Right cardiac atrium (tissue), 5 donors: ENCODE measurements around the gene TOP3A. TPM values are rescaled to one million over a fixed set of nuclear protein-coding genes. Genes with fewer than 3 reads are reported as not detected.

Experiments
- ATAC-seq, 2 donors: fragments of 200-7000 bp; cut with Tn5 transposase; one replicate each; pipeline versions ENCODE4 v1.8.0 to v1.9.1; 2020; ENCODE audit warnings: moderate library complexity in 2 of 2, mild to moderate bottlenecking in 1 of 2
- DNase-seq, 3 donors: peaks; one replicate each; pipeline ENCODE4 v3.0.0-alpha.2; 2020
- H3K27ac ChIP-seq: one replicate; pipeline ENCODE4 v1.5.1; 2013; ENCODE audit warnings: mild to moderate bottlenecking, low read length, control low read depth, moderate library complexity
- H3K27me3 ChIP-seq: one replicate; pipeline ENCODE4 v1.6.1; 2013; ENCODE audit not compliant: control insufficient read depth, insufficient read depth
- H3K4me1 ChIP-seq: one replicate; pipeline ENCODE4 v1.6.1; 2013; ENCODE audit warnings: low read length; ENCODE audit not compliant: control insufficient read depth, insufficient read depth
- H3K4me3 ChIP-seq: one replicate; pipeline ENCODE4 v1.5.1; 2013; ENCODE audit warnings: low read length, control low read depth
- H3K9me3 ChIP-seq: one replicate; pipeline ENCODE4 v1.6.1; 2013; ENCODE audit warnings: low read length; ENCODE audit not compliant: control insufficient read depth
- WGBS: extraction: QIAGEN DNeasy Blood & Tissue Kit; methylation state at CpG from one replicate; pipeline ENCODE4 v1.1.7; 2013; 5-methylcytosine and 5-hydroxymethylcytosine counted together
- intact Hi-C, 4 donors: fragments of 100-400 bp; cut with DNase I; formaldehyde crosslinking; loops; one replicate each; pipeline versions ENCODE4 v1.11.0 to v1.14.0; 2022 to 2023
- polyA plus RNA-seq: library from polyadenylated mRNA; stranded (reverse); fragments of 200-250 nt; gene quantifications from one replicate; pipeline ENCODE4 v1.2.3, GENCODE V29; 2013
- total RNA-seq, 4 donors: library from RNA; stranded (reverse); fragmentation: NEBNext Ultra II Directional; extraction: Animal tissue kit (Norgen Biotek cat#: 25700); gene quantifications; one replicate each; pipeline ENCODE4 v1.2.1, GENCODE V29; 2021
- donor health status: healthy with polysubstance abuse.
- donor health status: DM: no; HTN: yes; CAD: no.
- donor health status: DM: no; HTN: no; CAD: no.
- donor health status: DM: no; HTN: yes; CAD: no; lungs with severe emphysema.
- donor health status: DM: yes; HTN: yes; CAD: no.

The TOP3A gene
- total and polyA plus RNA-seq, 5 donors = 8.9 to 14.9 (median 11.0) TPM

DNA sequence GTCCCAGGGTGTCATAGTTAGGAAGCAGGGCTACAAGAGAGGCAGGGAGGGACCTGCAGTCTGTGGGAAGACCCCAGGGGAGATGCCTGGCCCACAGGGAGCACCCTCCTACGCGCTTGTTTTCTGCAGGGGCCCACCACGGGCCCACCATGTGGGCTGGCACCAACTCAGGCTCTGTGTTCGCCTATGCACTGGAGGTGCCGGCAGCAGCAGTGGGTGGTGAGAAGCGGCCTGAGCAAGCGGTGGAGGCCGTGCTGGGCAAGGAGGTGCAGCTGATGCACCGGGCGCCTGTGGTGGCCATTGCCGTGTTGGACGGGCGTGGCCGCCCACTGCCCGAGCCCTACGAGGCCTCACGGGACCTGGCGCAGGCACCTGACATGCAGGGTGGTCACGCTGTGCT is 74.3 kb downstream of the TOP3A start:
- intact Hi-C loops = no loop called here
- WGBS = 93% methylated on average over 19 of the region's 19 CpGs
- H3K4me1 ChIP-seq = no peaks in the 10 kb centered on the region
- no peak for DNase-seq
- no peak for ATAC-seq
- no peak overlapping the region for H3K4me3 ChIP-seq
- no peak overlapping the region for H3K27ac ChIP-seq
- no peaks in the 10 kb centered on the region for H3K9me3 ChIP-seq
- no peaks in the 10 kb centered on the region for H3K27me3 ChIP-seq

DNA sequence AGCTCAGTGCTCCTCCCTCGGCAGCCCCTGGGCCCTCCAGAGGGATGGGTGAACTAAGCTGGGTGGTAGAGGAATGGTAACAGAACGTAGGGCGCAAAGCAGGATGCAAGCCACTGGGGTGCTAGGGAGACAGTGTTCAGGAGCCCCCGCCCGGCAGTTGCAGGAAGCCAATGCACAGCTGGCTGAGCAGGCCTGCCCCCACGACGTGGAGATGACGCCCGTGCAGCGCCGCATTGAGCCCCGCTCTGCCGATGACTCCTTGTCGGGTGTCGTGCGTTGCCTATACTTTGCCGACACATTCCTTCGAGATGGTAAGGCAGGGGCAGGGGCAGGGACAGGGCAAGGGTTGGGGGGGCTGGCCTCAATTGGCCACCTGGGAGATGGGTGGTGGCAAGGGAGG is 76.5 kb downstream of the TOP3A start:
- no peaks in the 10 kb centered on the region for H3K4me1 ChIP-seq
- ATAC-seq = no peak
- DNase-seq = no peak
- intact Hi-C loops = no loop called here
- H3K27me3 ChIP-seq = no peaks in the 10 kb centered on the region
- 93% methylated on average over 18 of the region's 18 CpGs for WGBS
- no peak overlapping the region for H3K4me3 ChIP-seq
- no peaks in the 10 kb centered on the region for H3K9me3 ChIP-seq
- no peak overlapping the region for H3K27ac ChIP-seq

- Histone ChIP-seq H3K9me3 (no peaks in the 10 kb centered on the region), H3K27me3 (no peaks in the 10 kb centered on the region), H3K4me3 (no peak overlapping the region), H3K27ac (no peak overlapping the region), H3K4me1 (no peaks in the 10 kb centered on the region)
- no peak for DNase-seq
- 89% methylated on average over 20 of the region's 20 CpGs for WGBS
- intact Hi-C loops = no loop called here
- ATAC-seq = no peak
Observed at GRCh38 chr17:18237461-18237860, 77.3 kb downstream of the TOP3A start.

GRCh38 chr17:18236494-18236893 is 78.3 kb downstream of the TOP3A start:
- Histone ChIP-seq H3K4me1 (no peaks in the 10 kb centered on the region), H3K27me3 (no peaks in the 10 kb centered on the region), H3K27ac (no peak overlapping the region), H3K4me3 (no peak overlapping the region), H3K9me3 (no peaks in the 10 kb centered on the region)
- WGBS = 88% methylated on average over 18 of the region's 18 CpGs
- ATAC-seq (no peak), DNase-seq (no peak)
- intact Hi-C loops = no loop called here

- peak; percentile 3 to 55 for ATAC-seq
- intact Hi-C loops = no loop called here
- no peaks in the 10 kb centered on the region for H3K4me1 ChIP-seq
- no peaks in the 10 kb centered on the region for H3K27me3 ChIP-seq
- no peak overlapping the region for H3K4me3 ChIP-seq
- no peak overlapping the region for H3K27ac ChIP-seq
- WGBS = 68% methylated on average over 14 of the region's 14 CpGs
- H3K9me3 ChIP-seq = no peaks in the 10 kb centered on the region
- peak in 2 of 3 donors; percentile 63 to 72 for DNase-seq
Observed at GRCh38 chr17:18235743-18236256, 79.0 kb downstream of the TOP3A start.

- Histone ChIP-seq H3K4me1 (no peaks in the 10 kb centered on the region), H3K27me3 (no peaks in the 10 kb centered on the region), H3K9me3 (no peaks in the 10 kb centered on the region), H3K4me3 (no peak overlapping the region), H3K27ac (no peak overlapping the region)
- ATAC-seq = no peak
- intact Hi-C loops = no loop called here
- no peak for DNase-seq
- WGBS = 94% methylated on average over 22 of the region's 22 CpGs
Observed at GRCh38 chr17:18234853-18235380, 79.9 kb downstream of the TOP3A start.

GRCh38 chr17:18233803-18234518 is 80.8 kb downstream of the TOP3A start:
- Histone ChIP-seq H3K9me3 (no peaks in the 10 kb centered on the region), H3K4me3 (no peak overlapping the region), H3K27ac (no peak overlapping the region), H3K4me1 (no peaks in the 10 kb centered on the region), H3K27me3 (no peaks in the 10 kb centered on the region)
- ATAC-seq (no peak), DNase-seq (no peak)
- 94% methylated on average over 22 of the region's 22 CpGs for WGBS
- intact Hi-C loops = no loop called here

GRCh38 chr17:18231164-18231563 is 83.6 kb downstream of the TOP3A start:
- H3K4me3 ChIP-seq = no peak overlapping the region
- no peak overlapping the region for H3K27ac ChIP-seq
- no peak for DNase-seq
- intact Hi-C loops = no loop called here
- no peak for ATAC-seq
- WGBS = 63% methylated on average over 9 of the region's 9 CpGs
- H3K9me3 ChIP-seq = no peaks in the 10 kb centered on the region
- no peaks in the 10 kb centered on the region for H3K27me3 ChIP-seq
- H3K4me1 ChIP-seq = no peaks in the 10 kb centered on the region

DNA sequence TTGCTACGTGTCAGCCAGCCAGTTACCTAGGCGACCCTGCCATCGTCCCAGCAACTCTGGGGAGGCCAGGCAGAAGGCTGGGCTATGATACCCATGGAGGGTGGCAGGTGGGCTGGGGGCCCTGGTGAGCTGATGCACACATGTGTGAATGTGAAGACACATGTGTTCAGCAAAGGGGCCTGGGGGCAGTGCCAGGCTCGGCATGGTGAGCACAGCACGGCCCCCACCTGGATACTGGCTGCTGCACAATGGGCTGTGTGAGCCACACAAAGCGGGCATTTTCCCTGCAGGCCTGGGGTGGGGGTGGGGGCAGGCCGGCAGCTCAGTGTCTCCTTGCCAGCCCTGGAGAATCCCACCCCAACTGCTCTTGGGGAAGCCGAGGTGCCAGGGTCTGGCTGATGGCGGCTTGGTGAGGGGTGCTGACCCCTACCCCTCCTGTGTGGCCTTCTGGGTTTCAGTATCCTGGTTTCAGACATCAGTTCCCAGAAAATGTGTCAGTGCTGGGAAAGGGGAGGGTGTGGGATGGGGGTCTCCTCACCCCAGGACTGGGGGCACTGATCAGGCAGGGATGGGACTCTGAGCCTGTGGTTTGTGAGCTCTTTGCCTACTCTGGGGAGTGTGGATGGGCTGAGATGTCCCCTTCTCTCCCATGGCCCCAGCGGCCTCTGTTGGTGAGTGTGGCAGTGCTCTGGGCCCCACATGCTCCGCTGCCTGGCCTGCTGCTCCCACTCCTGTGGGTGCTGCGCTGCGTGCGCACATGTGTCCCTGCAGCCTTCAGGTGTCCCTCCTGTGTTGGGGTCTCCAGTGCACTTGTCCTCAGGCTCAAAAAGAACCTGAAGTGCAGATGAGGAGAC is 84.3 kb downstream of the TOP3A start:
- intact Hi-C loops = no loop called here
- Histone ChIP-seq H3K27me3 (no peaks in the 10 kb centered on the region), H3K4me1 (no peaks in the 10 kb centered on the region), H3K4me3 (no peak overlapping the region), H3K27ac (no peak overlapping the region), H3K9me3 (no peaks in the 10 kb centered on the region)
- 79% methylated on average over 14 of the region's 14 CpGs for WGBS
- ATAC-seq (no peak), DNase-seq (peak in 1 of 3 donors; percentile 40)

- ATAC-seq (no peak), DNase-seq (peak in 1 of 3 donors; percentile 26)
- intact Hi-C loops = no loop called here
- no peaks in the 10 kb centered on the region for H3K4me1 ChIP-seq
- no peak overlapping the region for H3K27ac ChIP-seq
- H3K9me3 ChIP-seq = no peaks in the 10 kb centered on the region
- H3K27me3 ChIP-seq = no peaks in the 10 kb centered on the region
- WGBS = 91% methylated on average over 7 of the region's 7 CpGs
- H3K4me3 ChIP-seq = no peak overlapping the region
Observed at GRCh38 chr17:18229771-18230170, 85.0 kb downstream of the TOP3A start.

DNA sequence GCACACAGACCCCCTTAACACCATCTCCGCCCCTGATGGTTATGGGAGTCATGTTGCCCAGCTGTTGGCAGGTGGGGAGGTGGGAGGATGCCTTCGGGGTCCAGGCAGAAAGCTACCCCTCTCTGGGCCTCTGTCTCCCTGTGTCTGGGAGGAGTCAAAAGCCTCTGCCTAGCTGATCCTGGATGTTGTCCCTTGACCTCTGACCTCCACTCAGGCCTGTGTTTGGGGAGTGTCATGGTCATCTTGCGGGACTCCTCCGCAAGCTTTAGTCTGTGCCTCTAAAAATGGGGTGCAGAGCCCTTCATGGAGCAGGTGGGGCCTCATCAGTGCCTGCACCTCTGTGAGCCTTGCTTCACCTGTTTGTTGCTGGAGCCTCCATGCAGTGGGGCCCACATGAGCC is 85.5 kb downstream of the TOP3A start:
- WGBS = 89% methylated on average over 4 of the region's 4 CpGs
- no peaks in the 10 kb centered on the region for H3K27me3 ChIP-seq
- DNase-seq (no peak), ATAC-seq (no peak)
- no peak overlapping the region for H3K4me3 ChIP-seq
- intact Hi-C loops = no loop called here
- no peaks in the 10 kb centered on the region for H3K9me3 ChIP-seq
- H3K4me1 ChIP-seq = no peaks in the 10 kb centered on the region
- H3K27ac ChIP-seq = no peak overlapping the region
